GM21723 (cell line): ENCODE results near the gene TPP1.

Experiments
- ATAC-seq: cut with Tn5 transposase; IDR thresholded peaks from one replicate; pipeline ENCODE4 v1.9.1; 2021; ENCODE audit warnings: mild to moderate bottlenecking, moderate library complexity; ENCODE audit not compliant: unreplicated experiment

TPP1 gene

GRCh38 chr11:6596239-6596877 lies 22.9 kb downstream of the TPP1 start:
- ATAC-seq: no peak

- no peak for ATAC-seq
These were observed 25.0 kb downstream of the TPP1 start for GRCh38 chr11:6594142-6594768.

- ATAC-seq: no peak
These were observed 31.2 kb downstream of the TPP1 start for GRCh38 chr11:6588018-6588417.

GRCh38 chr11:6587360-6587953 lies 31.8 kb downstream of the TPP1 start:
- no peak for ATAC-seq

GRCh38 chr11:6586434-6587359 lies 32.5 kb downstream of the TPP1 start:
- no peak for ATAC-seq

- no peak for ATAC-seq
These were observed 34.7 kb downstream of the TPP1 start for GRCh38 chr11:6584528-6584927.

- ATAC-seq: no peak
These were observed 35.6 kb downstream of the TPP1 start for GRCh38 chr11:6583584-6583983.

GRCh38 chr11:6579681-6580080 lies 39.5 kb downstream of the TPP1 start:
- no peak for ATAC-seq

GRCh38 chr11:6578134-6578533 lies 41.1 kb downstream of the TPP1 start:
- ATAC-seq: no peak

GRCh38 chr11:6576471-6577373 lies 42.5 kb downstream of the TPP1 start:
- no peak for ATAC-seq

GRCh38 chr11:6574816-6575715 lies 44.2 kb downstream of the TPP1 start:
- no peak for ATAC-seq

- no peak for ATAC-seq
These were observed 47.0 kb downstream of the TPP1 start for GRCh38 chr11:6572215-6572614.

GRCh38 chr11:6571434-6572008 lies 47.7 kb downstream of the TPP1 start:
- no peak for ATAC-seq

GRCh38 chr11:6570691-6571427 lies 48.4 kb downstream of the TPP1 start:
- ATAC-seq: no peak

- ATAC-seq: no peak
These were observed 49.5 kb downstream of the TPP1 start for GRCh38 chr11:6569706-6570105.

- no peak for ATAC-seq
These were observed 50.9 kb downstream of the TPP1 start for GRCh38 chr11:6568191-6568918.

GRCh38 chr11:6567371-6567745 lies 51.9 kb downstream of the TPP1 start:
- no peak for ATAC-seq
